Activated CD4-positive, CD25-positive, alpha-beta regulatory T cell (primary cell): ENCODE data around the gene CAGE1.

ENCODE experiments used
- DNase-seq, 4 experiments: peaks; one replicate each; lab custom pipeline; 2025; lab: John Stamatoyannopoulos, UW

The CAGE1 gene

DNA sequence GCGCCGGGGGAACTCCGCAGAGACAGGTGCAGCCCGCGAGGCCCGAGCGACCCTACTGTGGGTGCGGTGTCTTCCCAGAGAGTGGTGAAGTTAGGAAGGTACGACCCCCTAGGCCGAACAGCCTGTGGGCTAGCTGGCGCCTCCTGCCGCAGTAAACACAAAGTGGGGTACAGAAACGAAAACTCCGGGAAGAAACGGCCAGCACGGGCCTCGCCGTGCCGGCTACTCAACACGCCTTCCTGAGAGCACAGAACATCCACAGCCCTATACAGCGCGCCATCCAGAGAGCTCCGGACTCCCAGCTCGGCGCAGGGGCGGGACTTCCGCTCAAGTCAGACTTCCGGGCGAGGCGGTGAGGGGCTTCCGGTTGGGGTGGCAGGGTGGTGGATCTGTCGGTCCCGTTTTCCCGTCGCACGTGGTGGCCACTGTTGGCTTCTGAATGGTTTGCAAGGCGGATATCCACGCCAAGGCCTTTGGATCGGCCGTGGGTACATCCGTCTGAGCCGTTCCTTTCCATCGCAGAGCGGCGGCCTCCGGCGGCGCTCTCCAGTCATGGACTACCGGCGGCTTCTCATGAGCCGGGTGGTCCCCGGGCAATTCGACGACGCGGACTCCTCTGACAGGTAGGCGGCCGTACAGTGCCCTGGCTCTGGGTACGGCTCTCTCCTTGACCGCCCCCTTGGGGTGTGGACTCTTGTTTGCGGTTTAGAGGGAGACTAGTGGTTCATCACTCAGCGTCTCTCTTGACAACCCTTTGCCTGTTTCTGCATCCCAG is at the start of gene CAGE1, which contains the start of gene RIOK1:
Gene CAGE1, minus strand, starts transcription at position 292 of the 775 bp plus-strand sequence. CDS start 2,569 bp downstream, outside the sequence.
Gene RIOK1, plus strand, starts transcription at position 358 of the 775 bp plus-strand sequence. Its CDS starts 195 bp downstream, at position 553.
- peak; percentile 89 to 95 (median 92) for DNase-seq

DNA sequence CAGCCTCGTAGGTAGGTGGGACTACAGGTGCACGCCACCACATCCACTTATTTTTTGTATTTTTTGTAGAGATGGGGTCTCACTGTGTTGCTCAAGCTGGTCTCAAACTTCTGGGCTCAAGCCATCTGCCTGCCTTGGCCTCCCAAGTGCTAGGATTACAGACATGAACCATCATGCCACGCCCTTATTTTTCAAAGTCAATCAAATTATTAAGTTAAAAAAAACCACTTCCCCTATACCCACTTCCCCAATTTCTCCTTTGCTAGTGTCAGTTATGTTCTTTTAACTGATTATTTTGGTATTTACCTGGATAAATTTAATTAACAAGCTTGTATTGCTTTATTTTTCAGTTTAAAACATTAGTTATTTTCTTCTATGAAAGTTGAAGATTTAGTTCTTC is 49.7 kb upstream of the CAGE1 start:
- DNase-seq, result no peak

DNA sequence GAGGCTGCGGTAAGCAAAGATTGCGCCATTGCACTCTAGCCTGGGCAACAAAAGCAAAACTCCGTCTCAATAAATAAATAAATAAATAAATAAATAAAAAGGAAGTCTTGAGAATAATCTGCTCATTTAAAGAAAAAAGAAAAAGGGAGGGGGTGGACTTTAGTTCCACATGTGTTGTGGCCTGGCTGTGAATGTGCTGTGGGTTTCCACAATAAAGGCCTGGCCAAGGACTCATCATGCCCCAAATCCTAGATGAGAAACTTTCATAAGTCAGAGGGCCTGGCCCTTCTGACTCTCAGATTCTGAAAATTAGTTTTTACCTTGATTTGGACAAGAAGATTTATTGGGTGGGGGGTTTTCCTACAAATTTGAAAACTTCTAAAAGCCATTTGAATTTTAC is 48.5 kb upstream of the CAGE1 start:
- DNase-seq, result no peak

DNA sequence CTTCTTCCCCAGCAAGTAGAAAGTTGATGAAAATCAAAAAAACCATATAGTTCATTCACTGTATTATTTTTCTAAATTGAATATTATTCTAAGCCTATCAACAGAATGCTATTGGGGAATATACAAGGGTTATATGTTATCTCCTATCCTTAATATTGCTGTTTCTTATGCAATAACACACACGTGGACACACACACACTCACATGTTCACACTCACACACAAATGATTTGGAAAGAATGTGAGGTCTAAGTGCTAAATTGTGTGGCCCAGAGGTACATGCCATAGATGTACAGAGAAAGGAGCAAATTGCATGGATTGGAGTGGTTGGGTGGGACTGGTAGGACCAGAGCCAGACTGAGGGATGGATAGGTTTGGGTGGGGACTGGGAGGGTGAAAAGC is 45.1 kb upstream of the CAGE1 start:
- DNase-seq, result no peak

DNA sequence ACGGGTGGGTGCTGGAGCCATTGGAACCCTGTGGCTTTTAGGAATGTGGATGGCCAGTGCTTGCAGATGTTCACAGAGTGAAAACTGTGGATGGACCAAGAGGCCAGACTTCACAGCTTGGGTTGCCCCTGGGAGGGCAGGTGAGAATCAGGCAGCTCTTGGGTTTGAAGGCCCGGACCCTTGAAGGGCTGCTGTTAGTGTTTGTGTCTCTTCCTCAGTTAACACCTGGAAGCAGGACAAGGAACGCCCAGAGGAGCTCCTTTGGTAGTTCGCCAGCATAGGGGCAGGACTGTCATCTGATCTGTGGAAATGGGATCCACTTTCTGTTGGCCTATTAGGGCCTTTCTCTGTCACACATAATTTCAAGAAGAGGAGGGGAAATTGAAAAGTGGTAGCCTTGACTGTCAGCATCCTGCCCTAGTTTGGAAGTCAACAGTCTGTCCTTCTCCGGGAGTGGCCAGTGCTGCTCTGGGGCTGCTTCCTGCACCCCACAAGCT is 43.6 kb upstream of the CAGE1 start:
- no peak for DNase-seq

DNA sequence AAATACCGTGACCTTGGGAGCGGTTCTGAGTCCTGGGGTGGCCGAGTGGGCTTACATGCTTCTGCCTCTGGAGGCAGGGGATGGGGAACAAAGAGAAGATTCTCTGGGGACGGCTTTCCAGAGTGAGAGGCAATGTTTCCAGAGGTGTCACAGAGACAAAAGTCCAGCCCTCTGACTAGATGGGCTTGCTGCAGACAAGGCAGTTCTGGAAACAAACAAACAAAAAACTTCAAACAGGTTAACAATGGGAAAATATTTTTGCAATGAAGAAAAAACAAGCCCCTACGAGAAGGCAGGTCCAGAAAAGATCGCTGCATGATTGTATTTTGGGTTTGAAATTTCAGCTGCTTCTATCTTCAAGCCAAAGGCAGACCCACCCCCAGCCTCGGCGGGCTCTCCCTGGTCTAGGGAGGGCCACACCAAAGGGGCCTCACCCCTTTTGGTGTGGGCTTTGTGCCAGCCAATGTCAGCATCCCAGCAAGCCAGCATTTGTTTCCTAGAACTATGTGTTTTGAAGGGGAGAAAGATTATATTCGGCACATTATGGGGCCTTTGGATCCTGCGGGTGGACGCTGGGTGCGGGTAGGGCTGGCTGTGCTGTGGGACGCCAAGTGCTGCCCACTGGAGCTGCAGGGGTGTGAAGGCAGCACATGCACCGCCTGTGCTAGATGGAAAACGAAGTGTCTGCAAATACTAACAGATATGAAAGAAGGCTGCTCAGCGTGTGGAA is 43.0 kb upstream of the CAGE1 start:
- no peak for DNase-seq

DNA sequence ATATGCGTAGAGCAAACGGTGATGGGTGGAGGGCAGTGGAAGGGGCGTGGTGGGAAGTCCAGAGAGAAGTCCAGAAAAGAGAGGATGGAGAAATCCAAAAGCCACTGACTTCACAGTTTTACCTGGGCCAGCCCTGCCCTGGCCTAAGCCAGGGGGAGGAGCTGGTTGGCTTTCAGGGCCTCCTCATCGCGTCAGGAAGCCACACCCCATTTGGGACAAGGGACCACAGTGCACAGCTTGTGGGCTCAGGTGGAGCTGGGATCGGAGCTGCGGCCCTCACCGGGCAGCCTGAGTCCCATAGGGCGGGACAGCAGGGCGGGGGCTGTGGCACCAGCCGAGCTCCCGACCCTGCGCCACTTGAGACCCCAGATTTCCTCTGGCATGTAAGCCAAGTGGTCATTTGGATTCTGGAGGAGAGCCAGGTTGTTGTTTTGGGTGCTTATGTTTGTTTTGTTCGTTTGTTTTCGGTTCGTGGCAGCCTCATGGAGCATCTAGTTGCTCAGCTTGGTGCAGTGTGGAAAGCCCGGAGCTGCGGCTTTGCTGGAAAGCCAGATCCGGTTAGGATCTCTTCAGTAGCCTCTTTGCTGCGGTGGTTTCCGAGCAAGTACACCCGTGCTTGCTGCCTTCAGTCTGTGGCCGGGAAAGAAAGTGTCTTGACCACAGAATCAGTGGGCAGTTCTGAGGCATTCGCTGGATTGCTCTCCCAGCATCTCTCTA is 42.3 kb upstream of the CAGE1 start:
- no peak for DNase-seq

DNA sequence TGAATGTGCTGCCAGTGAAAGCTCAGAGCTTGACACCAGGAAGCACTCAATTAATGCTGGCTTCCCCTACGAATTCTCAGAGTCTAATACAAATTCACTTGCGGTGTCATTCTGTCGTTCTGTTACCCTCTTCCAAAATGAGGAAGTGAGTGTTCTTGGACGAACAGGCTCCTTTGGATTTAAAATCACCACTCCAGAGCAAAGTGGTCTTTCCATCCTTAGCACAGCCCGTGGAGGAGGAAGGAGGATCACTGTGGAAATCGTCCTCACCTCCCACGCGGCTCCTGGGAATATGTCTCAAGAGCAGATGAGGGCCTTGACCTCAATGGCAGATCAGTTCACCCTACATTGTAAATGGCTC is 41.8 kb upstream of the CAGE1 start:
- no peak for DNase-seq

DNA sequence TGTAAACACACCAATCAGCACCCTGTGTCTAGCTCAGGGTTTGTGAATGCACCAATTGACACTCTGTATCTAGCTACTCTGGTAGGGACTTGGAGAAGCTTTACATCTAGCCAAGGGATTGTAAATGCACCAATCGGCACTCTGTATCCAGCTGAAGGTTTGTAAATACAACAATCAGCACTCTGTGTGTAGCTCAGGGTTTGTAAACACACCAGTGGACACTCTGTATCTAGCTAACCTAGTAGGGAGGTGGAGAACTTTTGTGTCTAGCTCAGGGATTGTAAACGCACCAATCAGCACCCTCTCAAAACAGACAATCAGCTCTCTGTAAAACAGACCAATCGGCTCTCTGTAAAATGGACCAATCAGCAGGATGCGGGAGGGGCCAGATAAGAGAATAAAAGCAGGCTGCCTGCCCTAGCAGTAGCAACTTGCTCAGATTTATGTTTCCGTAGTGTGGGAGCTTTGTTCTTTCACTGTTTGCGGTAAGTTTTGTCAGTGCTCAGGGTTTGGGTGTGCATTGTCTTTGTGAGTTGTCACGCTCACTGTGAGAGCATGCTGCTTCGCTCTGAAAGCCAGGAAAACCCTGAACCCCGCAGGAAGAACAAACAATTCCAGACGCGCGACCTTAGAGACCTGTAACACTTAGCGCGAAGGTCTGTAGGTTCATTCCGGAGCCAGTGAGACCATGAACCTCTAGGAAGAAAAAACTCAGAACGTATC is 37.1 kb upstream of the CAGE1 start:
- DNase-seq, result no peak

DNA sequence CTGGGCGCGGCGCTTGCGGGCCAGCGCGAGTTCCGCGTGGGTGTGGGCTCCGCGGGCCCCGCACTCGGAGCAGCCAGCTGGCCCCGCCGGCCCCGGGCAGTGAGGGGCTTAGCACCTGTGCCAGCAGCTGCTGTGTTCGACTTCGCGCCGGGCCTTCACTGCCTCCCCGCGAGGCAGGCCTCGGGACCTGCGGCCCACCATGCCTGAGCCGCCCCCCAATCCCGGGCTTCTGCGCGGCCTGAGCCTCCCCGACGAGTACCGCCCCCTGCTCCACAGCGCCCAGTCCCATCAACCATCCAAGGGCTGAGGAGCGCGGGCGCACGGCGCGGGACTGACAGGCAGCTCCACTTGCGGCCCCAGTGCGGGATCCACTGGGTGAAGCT is 36.3 kb upstream of the CAGE1 start:
- no peak for DNase-seq

DNA sequence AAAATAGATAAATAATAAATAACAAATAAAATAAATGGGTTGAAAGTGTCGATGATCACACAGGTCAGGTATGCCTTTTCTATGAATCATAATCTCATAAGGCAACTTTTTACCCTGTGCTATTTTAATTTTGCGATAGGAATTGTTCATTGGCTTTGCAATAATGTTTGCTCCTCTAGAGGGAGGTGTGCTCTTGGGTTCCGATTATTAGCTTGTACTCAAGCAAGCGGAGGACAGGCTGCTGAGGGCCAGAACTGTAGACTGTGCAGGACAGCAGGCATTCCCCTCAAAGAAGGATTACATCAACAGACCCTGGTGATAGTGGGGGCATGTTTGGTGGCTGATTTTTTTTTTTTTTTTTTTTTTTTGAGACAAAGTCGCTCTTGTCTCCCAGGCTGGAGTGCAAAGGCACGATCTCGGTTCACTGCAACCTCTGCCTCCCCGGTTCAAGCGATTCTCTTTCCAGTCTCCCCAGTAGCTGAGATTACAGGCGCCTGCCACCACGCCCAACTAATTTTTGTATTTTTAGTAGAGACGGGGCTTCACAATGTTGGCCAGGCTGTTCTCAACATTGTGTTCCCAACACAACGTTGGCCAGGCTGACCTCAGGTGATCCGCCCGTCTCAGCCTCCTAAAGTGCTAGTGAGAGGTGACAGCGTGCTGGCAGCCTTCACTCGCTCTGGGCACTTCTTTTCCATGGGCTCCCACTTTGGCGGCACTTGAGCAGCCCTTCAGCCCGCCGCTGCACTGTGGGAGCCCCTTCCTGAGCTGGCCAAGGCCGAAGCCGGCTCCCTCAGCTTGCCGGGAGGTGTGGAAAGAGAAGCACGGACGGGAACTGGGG is 35.6 kb upstream of the CAGE1 start:
- no peak for DNase-seq

DNA sequence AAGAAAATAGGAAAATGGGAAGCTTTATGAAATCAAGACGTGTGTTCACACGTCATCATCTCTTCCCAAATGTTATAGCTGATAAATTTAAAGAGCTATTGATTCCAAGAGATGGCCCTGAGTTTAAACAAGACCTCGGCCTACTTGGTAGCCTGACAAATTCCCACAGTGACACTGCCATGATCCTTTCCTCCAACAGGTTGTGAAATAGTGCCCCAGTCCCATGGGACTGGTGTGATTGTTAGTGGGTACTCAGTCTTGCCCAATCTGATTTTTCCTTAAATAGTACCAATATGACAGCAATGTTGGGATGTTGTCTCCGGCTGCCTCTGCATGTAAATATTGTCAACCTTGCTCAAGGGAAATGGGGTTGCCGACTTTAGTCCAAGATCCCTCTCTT is 34.5 kb upstream of the CAGE1 start:
- DNase-seq, result no peak

DNA sequence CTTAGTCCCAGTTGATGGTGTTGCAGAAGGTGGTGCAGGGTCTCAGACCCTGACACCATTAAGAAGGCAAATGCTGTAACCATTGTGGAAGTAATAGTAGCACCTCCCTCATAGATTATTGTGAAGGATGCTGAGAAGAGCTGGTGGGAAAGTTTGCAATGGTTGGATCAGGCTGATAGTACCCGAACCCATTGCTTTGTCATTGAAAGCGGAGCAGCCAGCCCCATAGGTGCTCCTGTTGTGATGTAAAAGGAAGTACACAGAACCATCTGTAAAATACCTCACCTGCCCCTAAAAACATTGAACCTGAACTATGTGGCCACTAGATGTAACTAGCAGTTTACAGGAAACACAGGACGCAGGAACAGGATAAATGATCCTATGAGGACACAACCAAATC is 31.5 kb upstream of the CAGE1 start:
- DNase-seq, result no peak

DNA sequence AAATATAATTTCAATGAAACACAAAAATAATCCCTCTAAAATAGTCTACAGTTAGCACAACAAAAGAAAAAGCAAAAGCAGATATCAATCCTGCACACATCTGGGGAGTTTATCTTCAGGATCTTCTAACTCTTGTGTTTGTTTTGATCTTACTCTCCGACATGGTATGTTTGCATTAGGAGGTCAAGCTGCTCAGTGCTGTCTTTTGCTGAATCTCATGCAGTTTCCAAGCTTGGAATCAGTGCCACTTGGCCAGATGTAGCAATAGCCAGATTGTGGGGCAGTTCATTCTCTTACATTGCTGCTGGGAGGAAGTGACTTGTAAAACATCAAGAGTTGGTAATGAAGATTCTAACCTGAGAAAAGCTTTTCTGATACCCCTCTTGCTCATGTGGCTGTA is 29.5 kb upstream of the CAGE1 start:
- no peak for DNase-seq

DNA sequence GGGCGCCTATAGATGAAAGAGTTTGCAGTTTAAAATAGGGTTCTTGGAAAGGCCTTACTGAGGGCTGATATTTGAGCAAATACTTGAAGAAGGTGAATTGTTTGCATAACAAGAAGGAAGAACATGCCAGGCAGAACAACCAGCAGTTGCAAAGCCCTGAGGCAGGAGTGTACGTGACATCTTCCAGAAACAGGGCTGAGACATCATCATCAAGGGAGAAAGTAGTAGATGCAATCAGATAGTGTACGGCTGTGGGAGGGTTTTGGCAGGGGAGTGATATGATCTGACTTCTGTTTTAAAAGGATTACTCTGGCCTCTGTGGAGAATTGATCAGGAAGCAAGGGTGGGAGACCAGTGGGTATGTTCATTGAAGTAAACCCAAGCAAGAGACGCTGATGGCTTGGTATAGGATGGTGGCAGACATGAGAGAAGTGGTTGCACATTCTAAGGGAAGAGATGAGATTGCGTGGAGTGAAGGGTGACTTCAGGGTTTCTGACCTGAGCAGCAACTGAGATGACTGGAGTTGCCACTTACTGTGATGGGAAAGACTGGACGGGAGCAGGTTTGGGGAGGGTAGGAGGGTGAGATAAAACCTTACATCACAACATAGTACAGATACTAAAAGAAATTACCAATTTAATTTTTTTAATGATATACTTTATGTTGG is 28.8 kb upstream of the CAGE1 start:
- no peak for DNase-seq

DNA sequence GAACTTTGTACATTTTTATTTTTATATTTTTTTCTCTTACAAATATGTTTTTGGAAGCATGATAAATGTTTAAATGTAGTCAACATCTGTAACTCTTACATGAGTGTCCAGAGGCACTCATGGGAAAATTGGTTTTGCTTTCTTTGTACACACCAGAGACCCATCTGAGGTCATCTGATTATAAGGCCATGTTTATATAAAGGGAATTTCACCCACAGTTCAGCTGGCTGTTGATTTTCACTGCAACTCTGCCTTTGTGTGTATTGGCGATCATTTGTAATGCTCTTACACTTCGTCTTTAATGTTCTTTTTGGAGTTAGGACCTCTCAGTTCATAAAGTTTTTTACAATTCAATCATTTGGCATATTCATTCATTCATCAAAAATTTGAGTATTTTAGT is 28.1 kb upstream of the CAGE1 start:
- DNase-seq, result no peak

DNA sequence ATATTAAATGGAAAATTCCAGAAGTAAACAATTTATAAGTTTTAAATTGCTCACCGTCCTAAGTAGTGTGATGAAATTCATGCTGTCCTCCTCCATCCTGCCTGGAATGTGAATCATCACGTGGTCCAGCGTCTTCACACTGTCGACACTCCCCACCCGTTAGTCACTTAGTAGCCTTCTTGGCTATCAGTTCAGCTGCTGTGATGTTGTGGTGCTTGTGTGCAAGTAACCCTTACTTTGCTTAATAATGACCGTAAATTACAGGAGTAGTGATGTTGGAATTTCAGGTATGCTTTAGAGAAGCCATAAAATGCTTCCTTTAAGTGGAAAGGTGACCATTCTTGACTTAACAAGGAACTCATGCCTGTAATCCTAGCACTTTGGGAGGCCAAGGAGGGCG is 25.3 kb upstream of the CAGE1 start:
- DNase-seq, result no peak

DNA sequence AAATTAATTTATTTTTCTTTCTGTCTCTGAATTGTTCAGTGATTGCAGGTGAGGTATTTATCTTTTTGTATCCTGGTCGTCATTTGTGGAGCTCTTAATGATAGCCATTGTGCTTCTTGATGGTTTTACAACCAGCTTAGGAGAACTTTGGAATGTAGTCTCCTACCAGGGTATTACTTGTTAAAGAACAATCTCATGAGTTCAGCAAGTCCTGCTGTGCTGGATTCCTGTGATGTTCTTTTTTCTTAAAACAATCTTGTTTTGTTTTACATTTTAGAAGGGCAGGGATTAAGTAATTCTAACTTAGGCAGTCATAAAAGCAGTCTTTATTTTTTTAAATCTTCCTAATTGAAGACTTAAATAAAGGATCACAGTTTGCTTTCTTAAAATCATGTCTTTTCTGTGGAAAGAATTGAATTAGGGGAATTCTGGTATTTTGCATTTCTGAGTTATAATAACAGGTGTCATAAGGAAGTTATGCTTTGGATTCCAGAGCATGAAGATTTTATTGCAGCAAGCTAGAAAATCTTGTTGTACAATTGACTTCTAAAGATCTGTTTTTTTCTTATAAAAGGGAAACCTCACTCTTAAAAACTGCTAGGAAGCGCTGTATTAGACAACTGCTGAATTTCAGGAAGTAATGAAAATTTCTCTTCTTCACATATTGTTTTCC is 23.7 kb upstream of the CAGE1 start:
- no peak for DNase-seq

DNA sequence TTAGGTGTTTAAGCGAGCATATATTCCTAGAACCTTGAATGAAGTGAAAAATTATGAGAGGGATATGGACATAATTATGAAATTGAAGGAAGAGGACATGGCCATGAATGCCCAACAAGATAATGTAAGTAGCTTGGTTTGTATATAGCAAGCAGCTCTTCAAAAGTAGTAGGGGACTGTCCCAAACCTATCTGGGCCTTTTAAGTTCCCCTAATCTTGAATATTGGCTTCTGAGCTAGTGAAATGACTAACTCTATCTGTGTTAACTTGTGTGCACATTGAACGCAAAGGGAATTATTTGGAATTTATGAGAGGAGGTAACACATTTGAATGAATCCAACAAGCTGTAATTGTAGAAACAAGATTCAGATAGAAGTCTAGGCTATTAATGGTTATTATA is 21.8 kb upstream of the CAGE1 start:
- DNase-seq, result no peak

DNA sequence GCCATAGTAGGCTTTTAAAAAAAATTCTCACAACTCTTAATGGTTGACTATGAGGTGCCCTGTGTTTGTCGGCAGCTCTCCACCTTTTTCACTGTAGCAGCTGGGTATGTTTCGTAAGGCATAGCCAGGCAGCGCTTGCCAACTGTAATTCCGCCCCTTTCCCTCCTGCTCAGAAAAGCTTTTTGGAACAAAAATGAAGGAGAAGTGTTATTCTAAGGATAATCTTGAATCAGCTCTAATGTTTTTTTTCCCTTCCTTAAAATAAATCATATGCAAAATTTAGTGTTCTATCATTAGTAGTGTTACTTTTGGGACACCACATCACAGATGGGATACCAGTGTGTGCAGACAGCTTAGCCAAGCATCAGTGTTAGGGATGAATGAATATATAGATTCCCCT is 21.3 kb upstream of the CAGE1 start:
- DNase-seq, result no peak
